Thymus (tissue), 11 donors: ENCODE results near the gene PSME2. TPM values are rescaled to one million over a fixed set of nuclear protein-coding genes. Genes with fewer than 3 reads are reported as not detected.

ENCODE experiments used
- DNase-seq, 9 donors: peaks; one replicate each; pipeline ENCODE4 v3.0.0-alpha.2; 2013; ENCODE audit warnings: low spot score in 9 of 9, low read depth in 6 of 9, missing footprints in 1 of 9
- H3K27ac ChIP-seq, 2 donors: one replicate each; pipeline ENCODE4 v1.5.1; 2013; ENCODE audit warnings: control low read depth in 1 of 2, low read depth in 1 of 2, low read length in 1 of 2, mild to moderate bottlenecking in 1 of 2, moderate library complexity in 1 of 2
- H3K27me3 ChIP-seq, 2 donors: one replicate each; pipeline ENCODE4 v1.5.1; 2013; ENCODE audit warnings: low read length in 1 of 2; ENCODE audit not compliant: control insufficient read depth in 2 of 2, insufficient read depth in 1 of 2
- H3K36me3 ChIP-seq, 2 donors: one replicate each; pipeline ENCODE4 v1.5.1; 2013; ENCODE audit warnings: low read length in 1 of 2, mild to moderate bottlenecking in 1 of 2, moderate library complexity in 1 of 2; ENCODE audit not compliant: control insufficient read depth in 2 of 2, insufficient read depth in 2 of 2
- H3K4me1 ChIP-seq, 2 donors: one replicate each; pipeline ENCODE4 v1.5.1; 2013; ENCODE audit warnings: low read length in 2 of 2; ENCODE audit not compliant: control insufficient read depth in 2 of 2, insufficient read depth in 2 of 2
- H3K4me3 ChIP-seq, 2 donors: one replicate each; pipeline ENCODE4 v1.5.1; 2013; ENCODE audit warnings: low read length in 2 of 2, control low read depth in 1 of 2, mild to moderate bottlenecking in 1 of 2
- H3K9me3 ChIP-seq, 2 donors: one replicate each; pipeline ENCODE4 v1.5.1; 2013; ENCODE audit warnings: low read length in 1 of 2, mild to moderate bottlenecking in 1 of 2; ENCODE audit not compliant: control insufficient read depth in 2 of 2, insufficient read depth in 1 of 2
- WGBS: extraction: QIAGEN DNeasy Blood & Tissue Kit; methylation state at CpG from one replicate; pipeline ENCODE4 v1.1.7; 2013; 5-methylcytosine and 5-hydroxymethylcytosine counted together
- polyA plus RNA-seq: library from polyadenylated mRNA; stranded (reverse); fragments of 200-250 nt; gene quantifications from one replicate; pipeline ENCODE4 v1.2.3, GENCODE V29; 2013
- total RNA-seq: library from RNA; stranded (reverse); fragments of 120-200 nt; gene quantifications from one replicate; pipeline ENCODE4 v1.2.4, GENCODE V29; 2013
- donor health status: healthy.

PSME2 gene
- total and polyA plus RNA-seq, 2 donors: 387 to 420 TPM

GRCh38 chr14:24160850-24161804, 14.7 kb upstream of the PSME2 start, which contains the start of gene IRF9:
Gene IRF9, plus strand, starts transcription at chr14:24161265. Its CDS starts 880 bp downstream, at chr14:24162145.
- H3K4me3 ChIP-seq: peak within 1 kb of the TSS; percentile 85 to 88
- H3K27me3 ChIP-seq: no peaks in the 10 kb centered on the region
- H3K4me1 ChIP-seq: peaks cover 6 to 34% of the 10 kb centered on the region in 2 donors
- H3K9me3 ChIP-seq: no peaks in the 10 kb centered on the region
- peak within 1 kb of the TSS; percentile 93 to 96 for H3K27ac ChIP-seq
- peaks cover 69 to 78% of the 10 kb centered on the region in 2 donors for H3K36me3 ChIP-seq
- under 1% methylated on average over 12 of the region's 12 CpGs for WGBS
- peak; percentile 94 to 99 (median 99) for DNase-seq

GRCh38 chr14:24160499-24160849, 14.1 kb upstream of the PSME2 start:
- Histone ChIP-seq H3K4me1 (peaks cover 6 to 34% of the 10 kb centered on the region in 2 donors), H3K9me3 (no peaks in the 10 kb centered on the region), H3K36me3 (peaks cover 69 to 78% of the 10 kb centered on the region in 2 donors), H3K27ac (peak overlapping the region; percentile 92 to 93), H3K27me3 (no peaks in the 10 kb centered on the region), H3K4me3 (no peak overlapping the region)
- WGBS: over 99% methylated on average over 4 of the region's 4 CpGs
- no peak for DNase-seq

DNA sequence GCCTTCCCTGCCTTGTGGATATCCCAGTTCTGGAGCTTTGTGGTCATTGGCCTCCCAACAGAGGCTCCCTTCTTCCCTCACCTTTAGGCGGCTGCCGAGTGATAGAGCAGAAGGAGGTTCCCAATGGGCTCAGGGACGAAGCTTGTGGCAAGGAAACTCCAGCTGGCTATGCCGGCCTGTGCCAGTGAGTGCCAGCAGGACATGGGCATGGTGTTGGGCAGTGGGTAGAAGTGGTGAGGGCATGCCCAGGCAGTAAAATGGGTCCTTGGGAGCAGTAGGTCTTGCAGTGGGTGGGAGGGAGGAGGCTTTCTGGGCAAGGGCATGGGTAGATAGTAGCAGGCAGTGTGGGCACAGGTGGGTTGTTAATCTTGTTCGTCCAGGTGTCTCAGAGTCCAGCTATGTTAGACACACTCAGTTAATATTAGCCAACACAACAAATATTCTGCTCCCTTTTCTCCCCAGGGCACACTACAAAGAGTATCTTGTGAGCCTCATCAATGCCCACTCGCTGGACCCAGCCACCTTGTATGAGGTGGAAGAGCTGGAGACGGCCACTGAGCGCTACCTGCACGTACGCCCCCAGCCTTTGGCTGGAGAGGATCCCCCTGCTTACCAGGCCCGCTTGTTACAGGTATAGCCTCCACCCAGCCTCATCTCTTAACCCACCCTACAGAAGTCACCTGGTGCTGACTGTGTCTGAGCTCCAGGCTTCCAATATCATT, 13.5 kb upstream of the PSME2 start:
- DNase-seq: no peak
- H3K27me3 ChIP-seq: no peaks in the 10 kb centered on the region
- peaks cover 6 to 34% of the 10 kb centered on the region in 2 donors for H3K4me1 ChIP-seq
- peaks cover 69 to 78% of the 10 kb centered on the region in 2 donors for H3K36me3 ChIP-seq
- H3K4me3 ChIP-seq: no peak overlapping the region
- WGBS: 98% methylated on average over 11 of the region's 11 CpGs
- no peaks in the 10 kb centered on the region for H3K9me3 ChIP-seq
- peak overlapping the region; percentile 92 to 93 for H3K27ac ChIP-seq

- WGBS: 98% methylated on average over 12 of the region's 12 CpGs
- Histone ChIP-seq H3K36me3 (peaks cover 64 to 69% of the 10 kb centered on the region in 2 donors), H3K27me3 (no peaks in the 10 kb centered on the region), H3K9me3 (no peaks in the 10 kb centered on the region), H3K4me1 (peaks cover 6 to 15% of the 10 kb centered on the region in 2 donors), H3K4me3 (no peak overlapping the region), H3K27ac (no peak overlapping the region)
- DNase-seq: no peak
Observed at GRCh38 chr14:24157331-24157730, 10.9 kb upstream of the PSME2 start.

DNA sequence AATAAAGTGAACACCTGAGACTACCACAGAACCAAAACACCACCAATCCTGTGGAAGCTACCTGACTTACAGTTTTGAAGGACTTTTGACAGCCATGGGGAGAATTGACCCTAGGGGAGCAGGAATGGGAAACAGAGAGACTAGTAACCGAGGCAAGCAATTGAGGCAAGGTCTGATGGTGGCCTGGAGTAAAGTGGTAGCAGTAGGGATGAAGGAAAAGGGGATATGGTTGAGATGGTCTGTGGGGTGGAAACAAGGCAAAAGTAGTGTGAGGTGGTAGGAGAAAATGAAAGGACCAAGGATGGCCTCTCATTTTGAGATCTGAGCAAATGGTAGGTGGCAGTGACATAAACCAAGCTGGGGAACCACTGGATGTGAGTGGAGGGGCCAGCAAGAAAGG, 10.4 kb upstream of the PSME2 start:
- peaks cover 4 to 10% of the 10 kb centered on the region in 2 donors for H3K4me1 ChIP-seq
- peaks cover 67 to 71% of the 10 kb centered on the region in 2 donors for H3K36me3 ChIP-seq
- no peak overlapping the region for H3K27ac ChIP-seq
- DNase-seq: no peak
- 97% methylated on average over 1 of the region's 1 CpG for WGBS
- H3K27me3 ChIP-seq: no peaks in the 10 kb centered on the region
- no peak overlapping the region for H3K4me3 ChIP-seq
- no peaks in the 10 kb centered on the region for H3K9me3 ChIP-seq

- DNase-seq: no peak
Observed at GRCh38 chr14:24155100-24155499, 8.7 kb upstream of the PSME2 start.

DNA sequence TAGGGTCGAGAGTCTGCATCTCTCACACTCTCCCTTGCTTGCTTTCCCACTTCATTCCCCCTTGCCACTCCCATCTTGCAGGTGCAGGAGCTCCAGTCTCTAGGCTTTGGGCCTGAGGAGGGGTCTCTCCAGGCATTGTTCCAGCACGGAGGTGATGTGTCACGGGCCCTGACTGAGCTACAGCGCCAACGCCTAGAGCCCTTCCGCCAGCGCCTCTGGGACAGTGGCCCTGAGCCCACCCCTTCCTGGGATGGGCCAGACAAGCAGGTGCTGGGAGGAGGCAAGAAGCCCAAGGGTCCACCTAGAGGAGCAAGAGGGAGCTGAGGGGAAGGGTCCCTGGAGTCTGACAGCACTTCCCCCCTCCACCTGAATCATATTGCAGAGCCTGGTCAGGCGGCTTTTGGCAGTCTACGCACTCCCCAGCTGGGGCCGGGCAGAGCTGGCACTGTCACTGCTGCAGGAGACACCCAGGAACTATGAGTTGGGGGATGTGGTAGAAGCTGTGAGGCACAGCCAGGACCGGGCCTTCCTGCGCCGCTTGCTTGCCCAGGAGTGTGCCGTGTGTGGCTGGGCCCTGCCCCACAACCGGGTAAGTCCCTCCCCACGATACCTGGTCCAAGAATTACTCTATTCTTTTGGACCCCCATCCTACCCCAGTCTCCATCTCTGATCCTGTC, 5.1 kb upstream of the PSME2 start:
- no peak overlapping the region for H3K4me3 ChIP-seq
- H3K36me3 ChIP-seq: peaks cover 62 to 69% of the 10 kb centered on the region in 2 donors
- no peaks in the 10 kb centered on the region for H3K9me3 ChIP-seq
- peaks cover 10 to 11% of the 10 kb centered on the region in 2 donors for H3K4me1 ChIP-seq
- H3K27me3 ChIP-seq: no peaks in the 10 kb centered on the region
- no peak overlapping the region for H3K27ac ChIP-seq
- no peak for DNase-seq
- WGBS: 98% methylated on average over 16 of the region's 16 CpGs

More at GRCh38 chr14:24155100-24155499, 8.7 kb upstream of the PSME2 start:
- 99% methylated on average over 10 of the region's 10 CpGs for WGBS
- Histone ChIP-seq H3K4me1 (peaks cover 0 to under 1% of the 10 kb centered on the region in 2 donors), H3K27ac (no peak overlapping the region), H3K4me3 (no peak overlapping the region), H3K36me3 (peaks cover 78 to 81% of the 10 kb centered on the region in 2 donors), H3K27me3 (no peaks in the 10 kb centered on the region), H3K9me3 (no peaks in the 10 kb centered on the region)

DNA sequence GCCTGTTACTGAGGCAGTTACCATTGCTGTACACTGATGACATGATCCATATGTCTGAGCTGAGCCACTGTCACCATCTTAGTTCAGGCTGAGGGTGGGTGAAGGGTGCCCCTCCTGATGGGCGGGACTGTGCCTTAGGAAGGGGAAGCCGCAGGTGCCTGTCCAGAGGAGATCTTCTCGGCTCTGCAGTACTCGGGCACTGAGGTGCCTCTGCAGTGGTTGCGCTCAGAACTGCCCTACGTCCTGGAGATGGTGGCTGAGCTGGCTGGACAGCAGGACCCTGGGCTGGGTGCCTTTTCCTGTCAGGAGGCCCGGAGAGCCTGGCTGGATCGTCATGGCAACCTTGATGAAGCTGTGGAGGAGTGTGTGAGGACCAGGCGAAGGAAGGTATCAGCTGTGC, 4.6 kb upstream of the PSME2 start:
- WGBS: 97% methylated on average over 9 of the region's 9 CpGs
- no peak overlapping the region for H3K27ac ChIP-seq
- H3K9me3 ChIP-seq: no peaks in the 10 kb centered on the region
- peaks cover 57 to 65% of the 10 kb centered on the region in 2 donors for H3K36me3 ChIP-seq
- H3K27me3 ChIP-seq: no peaks in the 10 kb centered on the region
- DNase-seq: no peak
- peaks cover 12 to 14% of the 10 kb centered on the region in 2 donors for H3K4me1 ChIP-seq
- no peak overlapping the region for H3K4me3 ChIP-seq
